ENCODE results near the gene FAM149A.

Gene FAM149A

GRCh38 chr4:186144198-186144945 lies 39.9 kb downstream of the FAM149A start:
- Histone ChIP-seq H3K4me3 (ENCODE audit: insufficient read depth, low read length, poor library complexity, severe bottlenecking) (peak overlapping the region; percentile 52), H3K9me3 (ENCODE audit: insufficient read depth, low read length) (no peaks in the 10 kb centered on the region), H3F3A (ENCODE audit: insufficient read depth) (peaks cover 26% of the 10 kb centered on the region), H2AFZ (ENCODE audit: low read depth, low read length, severe bottlenecking) (no peak overlapping the region), H3K9ac (ENCODE audit: low read length) (peak overlapping the region; percentile 50; the same call in 1 of the 2 replicates), H3K4me2 (ENCODE audit: low read depth, low read length, poor library complexity, severe bottlenecking) (peak overlapping the region; percentile 49), H3K27me3 (ENCODE audit: low read length) (no peaks in the 10 kb centered on the region), H3K27ac (ENCODE audit: low read depth, low read length) (no peak overlapping the region), H4K20me1 (ENCODE audit: low read depth, low read length) (no peaks in the 10 kb centered on the region), H3K9me2 (replicated peaks; ENCODE audit: insufficient read depth, low read length) (no peaks in the 10 kb centered on the region), H3K36me3 (ENCODE audit: low read length) (no peaks in the 10 kb centered on the region), H3K79me2 (ENCODE audit: insufficient read depth, low read length) (no peaks in the 10 kb centered on the region)
- TF ChIP-seq CTCF (IDR thresholded peaks at IDR 0.05; ENCODE audit: insufficient read depth, low read length, poor library complexity, severe bottlenecking) (no peak), EZH2phosphoT487 (conservative IDR thresholded peaks at IDR 0.05; ENCODE audit: low read length) (no peak)

GRCh38 chr4:186144946-186145569 lies 40.6 kb downstream of the FAM149A start:
- H3K27ac ChIP-seq (ENCODE audit: low read depth, low read length), result peak overlapping the region; percentile 88
- no peaks in the 10 kb centered on the region for H3K9me2 ChIP-seq (replicated peaks; ENCODE audit: insufficient read depth, low read length)
- H4K20me1 ChIP-seq (ENCODE audit: low read depth, low read length), result no peaks in the 10 kb centered on the region
- peaks cover 26% of the 10 kb centered on the region for H3F3A ChIP-seq (ENCODE audit: insufficient read depth)
- H2AFZ ChIP-seq (ENCODE audit: low read depth, low read length, severe bottlenecking), result no peak overlapping the region
- peak overlapping the region; percentile 49 for H3K4me3 ChIP-seq (ENCODE audit: insufficient read depth, low read length, poor library complexity, severe bottlenecking)
- no peaks in the 10 kb centered on the region for H3K36me3 ChIP-seq (ENCODE audit: low read length)
- no peaks in the 10 kb centered on the region for H3K9me3 ChIP-seq (ENCODE audit: insufficient read depth, low read length)
- peak overlapping the region; percentile 61 for H3K4me2 ChIP-seq (ENCODE audit: low read depth, low read length, poor library complexity, severe bottlenecking)
- H3K79me2 ChIP-seq (ENCODE audit: insufficient read depth, low read length), result no peaks in the 10 kb centered on the region
- H3K27me3 ChIP-seq (ENCODE audit: low read length), result no peaks in the 10 kb centered on the region
- H3K9ac ChIP-seq (ENCODE audit: low read length), result peak overlapping the region; percentile 52
- no peak for TF ChIP-seq EZH2phosphoT487 (conservative IDR thresholded peaks at IDR 0.05; ENCODE audit: low read length)

- no peaks in the 10 kb centered on the region for H3K9me2 ChIP-seq (replicated peaks; ENCODE audit: insufficient read depth, low read length)
- H3K9me3 ChIP-seq (ENCODE audit: insufficient read depth, low read length), result no peaks in the 10 kb centered on the region
- H3K27ac ChIP-seq (ENCODE audit: low read depth, low read length), result peak overlapping the region; percentile 88
- no peaks in the 10 kb centered on the region for H4K20me1 ChIP-seq (ENCODE audit: low read depth, low read length)
- H3K4me3 ChIP-seq (ENCODE audit: insufficient read depth, low read length, poor library complexity, severe bottlenecking), result no peak overlapping the region
- no peaks in the 10 kb centered on the region for H3K36me3 ChIP-seq (ENCODE audit: low read length)
- no peak overlapping the region for H2AFZ ChIP-seq (ENCODE audit: low read depth, low read length, severe bottlenecking)
- H3K9ac ChIP-seq (ENCODE audit: low read length), result peak overlapping the region; percentile 52
- H3K27me3 ChIP-seq (ENCODE audit: low read length), result no peaks in the 10 kb centered on the region
- H3K79me2 ChIP-seq (ENCODE audit: insufficient read depth, low read length), result no peaks in the 10 kb centered on the region
- H3K4me2 ChIP-seq (ENCODE audit: low read depth, low read length, poor library complexity, severe bottlenecking), result peak overlapping the region; percentile 61
- H3F3A ChIP-seq (ENCODE audit: insufficient read depth), result peaks cover 31% of the 10 kb centered on the region
- TF ChIP-seq CTCF (IDR thresholded peaks at IDR 0.05; ENCODE audit: insufficient read depth, low read length, poor library complexity, severe bottlenecking), result no peak
- no peak for TF ChIP-seq EZH2phosphoT487 (conservative IDR thresholded peaks at IDR 0.05; ENCODE audit: low read length)
Observed at GRCh38 chr4:186146458-186146857, 42.0 kb downstream of the FAM149A start.
